HG03196 (cell line): Measurements from ENCODE around the gene LPCAT3.

Experiments
- ATAC-seq: cut with Tn5 transposase; IDR thresholded peaks from one replicate; pipeline ENCODE4 v1.9.1; 2021; ENCODE audit not compliant: unreplicated experiment

LPCAT3 gene

DNA sequence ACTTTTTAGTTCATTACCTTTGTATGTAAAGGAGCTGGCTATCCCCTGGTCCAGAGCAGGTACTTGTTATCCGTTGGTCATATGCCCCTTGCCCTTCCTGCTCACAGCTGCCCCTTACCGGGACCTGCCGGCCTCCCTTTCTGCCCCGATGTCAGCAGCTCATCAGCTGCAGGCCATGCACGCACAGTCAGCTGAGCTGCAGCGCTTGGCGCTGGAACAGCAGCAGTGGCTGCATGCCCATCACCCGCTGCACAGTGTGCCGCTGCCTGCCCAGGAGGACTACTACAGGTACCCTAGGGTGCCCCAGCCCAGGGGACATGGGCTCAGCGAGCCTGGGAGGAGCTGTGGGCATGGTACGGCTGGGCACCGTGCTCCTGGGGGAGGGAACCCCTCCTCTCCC lies 77.0 kb downstream of the LPCAT3 start:
- ATAC-seq = no peak

DNA sequence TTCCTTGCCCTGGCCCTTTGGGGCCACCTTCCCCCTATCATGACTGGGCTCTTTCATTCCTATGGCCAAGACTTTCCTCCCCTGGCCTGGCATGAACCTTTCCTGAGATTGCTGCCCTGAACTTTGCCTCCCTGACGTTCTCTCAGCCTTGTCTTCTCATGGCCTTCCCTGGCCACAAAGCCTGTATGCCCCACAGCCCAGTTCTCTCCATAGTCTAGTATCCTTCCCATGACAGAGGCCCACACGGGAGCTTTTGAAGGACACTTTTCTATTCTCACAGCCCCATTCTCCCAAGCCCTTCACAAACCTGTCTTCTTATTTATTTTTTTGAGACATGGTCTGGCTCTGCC lies 79.1 kb downstream of the LPCAT3 start:
- no peak for ATAC-seq

DNA sequence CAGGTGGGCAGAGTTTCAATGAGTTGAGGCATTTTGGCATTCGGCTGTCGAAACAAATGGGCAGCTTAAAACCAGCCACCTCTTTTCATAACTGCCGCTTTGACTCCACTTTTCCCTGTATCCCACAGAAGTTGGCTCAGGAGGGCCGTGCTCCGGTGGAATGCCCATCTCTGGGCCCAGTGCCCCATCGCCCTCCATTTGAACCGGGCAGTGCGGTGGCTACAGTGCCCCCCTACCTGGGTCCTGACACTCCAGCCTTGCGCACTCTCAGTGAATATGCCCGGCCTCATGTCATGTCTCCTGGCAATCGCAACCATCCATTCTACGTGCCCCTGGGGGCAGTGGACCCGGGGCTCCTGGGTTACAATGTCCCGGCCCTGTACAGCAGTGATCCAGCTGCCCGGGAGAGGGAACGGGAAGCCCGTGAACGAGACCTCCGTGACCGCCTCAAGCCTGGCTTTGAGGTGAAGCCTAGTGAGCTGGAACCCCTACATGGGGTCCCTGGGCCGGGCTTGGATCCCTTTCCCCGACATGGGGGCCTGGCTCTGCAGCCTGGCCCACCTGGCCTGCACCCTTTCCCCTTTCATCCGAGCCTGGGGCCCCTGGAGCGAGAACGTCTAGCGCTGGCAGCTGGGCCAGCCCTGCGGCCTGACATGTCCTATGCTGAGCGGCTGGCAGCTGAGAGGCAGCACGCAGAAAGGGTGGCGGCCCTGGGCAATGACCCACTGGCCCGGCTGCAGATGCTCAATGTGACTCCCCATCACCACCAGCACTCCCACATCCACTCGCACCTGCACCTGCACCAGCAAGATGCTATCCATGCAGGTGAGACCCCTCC lies 79.7 kb downstream of the LPCAT3 start:
- no peak for ATAC-seq

DNA sequence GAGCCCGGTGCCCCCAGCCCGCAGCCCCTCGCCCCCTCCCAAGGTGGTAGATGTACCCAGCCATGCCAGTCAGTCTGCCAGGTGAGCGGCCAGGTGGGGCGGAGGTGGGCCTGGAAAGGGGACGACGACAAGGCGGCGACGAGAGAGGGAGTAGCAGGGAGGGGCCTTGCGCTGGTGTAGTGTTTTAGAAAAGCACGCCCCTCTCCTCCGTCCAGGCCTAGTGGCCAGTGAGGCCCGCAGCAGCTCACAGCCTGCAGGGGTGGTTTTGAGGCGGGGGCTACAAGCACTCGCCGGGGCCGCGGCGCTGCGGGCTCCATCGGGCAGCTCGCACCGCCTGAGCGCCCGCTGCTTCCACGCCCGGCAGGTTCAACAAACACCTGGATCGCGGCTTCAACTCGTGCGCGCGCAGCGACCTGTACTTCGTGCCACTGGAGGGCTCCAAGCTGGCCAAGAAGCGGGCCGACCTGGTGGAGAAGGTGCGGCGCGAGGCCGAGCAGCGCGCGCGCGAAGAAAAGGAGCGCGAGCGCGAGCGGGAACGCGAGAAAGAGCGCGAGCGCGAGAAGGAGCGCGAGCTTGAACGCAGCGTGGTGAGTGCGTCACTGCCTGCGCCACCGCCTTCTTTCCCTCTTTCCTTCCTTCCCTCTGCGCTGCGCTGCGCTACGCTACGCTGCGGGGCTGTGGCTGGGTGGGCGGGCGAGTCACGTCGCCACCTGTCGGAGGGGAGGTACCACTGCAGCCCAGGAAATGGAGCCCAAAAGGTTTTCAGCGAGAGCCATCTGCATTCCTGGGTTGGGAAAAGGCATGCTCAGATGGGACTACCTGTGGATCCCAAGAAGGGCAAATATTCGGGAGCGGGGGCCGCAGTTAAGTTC lies 80.6 kb downstream of the LPCAT3 start:
- peak; percentile 69 for ATAC-seq

DNA sequence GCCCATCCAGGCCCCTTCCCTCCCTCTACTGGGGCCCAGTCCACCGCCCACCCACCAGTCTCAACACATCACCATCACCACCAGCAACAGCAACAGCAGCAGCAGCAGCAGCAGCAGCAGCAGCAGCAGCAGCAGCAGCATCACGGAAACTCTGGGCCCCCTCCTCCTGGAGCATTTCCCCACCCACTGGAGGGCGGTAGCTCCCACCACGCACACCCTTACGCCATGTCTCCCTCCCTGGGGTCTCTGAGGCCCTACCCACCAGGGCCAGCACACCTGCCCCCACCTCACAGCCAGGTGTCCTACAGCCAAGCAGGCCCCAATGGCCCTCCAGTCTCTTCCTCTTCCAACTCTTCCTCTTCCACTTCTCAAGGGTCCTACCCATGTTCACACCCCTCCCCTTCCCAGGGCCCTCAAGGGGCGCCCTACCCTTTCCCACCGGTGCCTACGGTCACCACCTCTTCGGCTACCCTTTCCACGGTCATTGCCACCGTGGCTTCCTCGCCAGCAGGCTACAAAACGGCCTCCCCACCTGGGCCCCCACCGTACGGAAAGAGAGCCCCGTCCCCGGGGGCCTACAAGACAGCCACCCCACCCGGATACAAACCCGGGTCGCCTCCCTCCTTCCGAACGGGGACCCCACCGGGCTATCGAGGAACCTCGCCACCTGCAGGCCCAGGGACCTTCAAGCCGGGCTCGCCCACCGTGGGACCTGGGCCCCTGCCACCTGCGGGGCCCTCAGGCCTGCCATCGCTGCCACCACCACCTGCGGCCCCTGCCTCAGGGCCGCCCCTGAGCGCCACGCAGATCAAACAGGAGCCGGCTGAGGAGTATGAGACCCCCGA lies 81.4 kb downstream of the LPCAT3 start:
- ATAC-seq = no peak

DNA sequence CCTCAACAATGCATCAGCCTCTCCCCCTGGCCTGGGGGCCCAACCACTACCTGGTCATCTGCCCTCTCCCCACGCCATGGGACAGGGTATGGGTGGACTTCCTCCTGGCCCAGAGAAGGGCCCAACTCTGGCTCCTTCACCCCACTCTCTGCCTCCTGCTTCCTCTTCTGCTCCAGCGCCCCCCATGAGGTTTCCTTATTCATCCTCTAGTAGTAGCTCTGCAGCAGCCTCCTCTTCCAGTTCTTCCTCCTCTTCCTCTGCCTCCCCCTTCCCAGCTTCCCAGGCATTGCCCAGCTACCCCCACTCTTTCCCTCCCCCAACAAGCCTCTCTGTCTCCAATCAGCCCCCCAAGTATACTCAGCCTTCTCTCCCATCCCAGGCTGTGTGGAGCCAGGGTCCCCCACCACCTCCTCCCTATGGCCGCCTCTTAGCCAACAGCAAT lies 82.1 kb downstream of the LPCAT3 start:
- no peak for ATAC-seq

DNA sequence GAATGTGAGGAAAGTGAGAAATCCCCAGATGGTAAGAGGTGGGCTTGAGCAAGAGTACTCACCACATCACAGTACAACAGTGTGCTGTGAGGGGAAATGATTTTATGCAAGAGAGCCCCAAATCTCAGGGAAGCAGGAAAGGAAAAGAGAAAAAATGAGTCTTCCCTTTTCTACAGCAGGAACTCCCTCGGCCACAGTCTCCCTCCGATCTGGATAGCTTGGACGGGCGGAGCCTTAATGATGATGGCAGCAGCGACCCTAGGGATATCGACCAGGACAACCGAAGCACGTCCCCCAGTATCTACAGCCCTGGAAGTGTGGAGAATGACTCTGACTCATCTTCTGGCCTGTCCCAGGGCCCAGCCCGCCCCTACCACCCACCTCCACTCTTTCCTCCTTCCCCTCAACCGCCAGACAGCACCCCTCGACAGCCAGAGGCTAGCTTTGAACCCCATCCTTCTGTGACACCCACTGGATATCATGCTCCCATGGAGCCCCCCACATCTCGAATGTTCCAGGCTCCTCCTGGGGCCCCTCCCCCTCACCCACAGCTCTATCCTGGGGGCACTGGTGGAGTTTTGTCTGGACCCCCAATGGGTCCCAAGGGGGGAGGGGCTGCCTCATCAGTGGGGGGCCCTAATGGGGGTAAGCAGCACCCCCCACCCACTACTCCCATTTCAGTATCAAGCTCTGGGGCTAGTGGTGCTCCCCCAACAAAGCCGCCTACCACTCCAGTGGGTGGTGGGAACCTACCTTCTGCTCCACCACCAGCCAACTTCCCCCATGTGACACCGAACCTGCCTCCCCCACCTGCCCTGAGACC lies 82.7 kb downstream of the LPCAT3 start:
- ATAC-seq = no peak

DNA sequence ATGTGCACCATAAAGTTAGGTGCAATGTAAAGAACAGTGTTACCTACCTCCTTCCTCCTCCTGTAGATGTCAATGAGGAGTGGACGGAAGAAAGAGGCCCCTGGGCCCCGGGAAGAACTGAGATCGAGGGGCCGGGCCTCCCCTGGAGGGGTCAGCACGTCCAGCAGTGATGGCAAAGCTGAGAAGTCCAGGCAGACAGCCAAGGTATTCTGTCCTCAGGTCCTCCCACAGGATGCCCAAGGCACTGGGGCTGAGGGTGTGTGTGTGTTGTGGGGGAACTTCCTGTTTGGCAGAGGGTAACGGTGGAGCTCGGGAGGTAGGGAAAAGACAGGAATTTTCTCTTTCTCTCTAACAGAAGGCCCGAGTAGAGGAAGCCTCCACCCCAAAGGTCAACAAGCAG lies 84.2 kb downstream of the LPCAT3 start:
- no peak for ATAC-seq

DNA sequence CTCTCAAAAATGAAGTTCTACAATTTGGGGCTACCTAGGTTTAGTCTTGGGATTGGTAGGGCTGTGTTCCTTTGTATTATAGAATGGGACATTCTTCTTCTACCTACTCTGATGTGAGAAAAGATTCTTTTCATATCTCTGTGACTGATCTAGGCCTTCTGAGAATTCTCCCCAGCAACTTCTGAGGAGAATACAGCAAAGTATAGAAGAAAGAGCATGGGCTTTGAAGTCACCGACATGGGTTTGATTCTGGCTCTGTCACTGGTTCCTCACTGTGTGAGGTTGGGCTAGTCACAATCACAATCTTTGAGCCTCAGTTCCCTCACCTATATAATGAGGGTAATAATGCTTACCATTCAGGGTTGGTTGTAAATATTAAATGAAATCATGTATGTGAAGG lies 85.5 kb downstream of the LPCAT3 start:
- ATAC-seq = no peak

DNA sequence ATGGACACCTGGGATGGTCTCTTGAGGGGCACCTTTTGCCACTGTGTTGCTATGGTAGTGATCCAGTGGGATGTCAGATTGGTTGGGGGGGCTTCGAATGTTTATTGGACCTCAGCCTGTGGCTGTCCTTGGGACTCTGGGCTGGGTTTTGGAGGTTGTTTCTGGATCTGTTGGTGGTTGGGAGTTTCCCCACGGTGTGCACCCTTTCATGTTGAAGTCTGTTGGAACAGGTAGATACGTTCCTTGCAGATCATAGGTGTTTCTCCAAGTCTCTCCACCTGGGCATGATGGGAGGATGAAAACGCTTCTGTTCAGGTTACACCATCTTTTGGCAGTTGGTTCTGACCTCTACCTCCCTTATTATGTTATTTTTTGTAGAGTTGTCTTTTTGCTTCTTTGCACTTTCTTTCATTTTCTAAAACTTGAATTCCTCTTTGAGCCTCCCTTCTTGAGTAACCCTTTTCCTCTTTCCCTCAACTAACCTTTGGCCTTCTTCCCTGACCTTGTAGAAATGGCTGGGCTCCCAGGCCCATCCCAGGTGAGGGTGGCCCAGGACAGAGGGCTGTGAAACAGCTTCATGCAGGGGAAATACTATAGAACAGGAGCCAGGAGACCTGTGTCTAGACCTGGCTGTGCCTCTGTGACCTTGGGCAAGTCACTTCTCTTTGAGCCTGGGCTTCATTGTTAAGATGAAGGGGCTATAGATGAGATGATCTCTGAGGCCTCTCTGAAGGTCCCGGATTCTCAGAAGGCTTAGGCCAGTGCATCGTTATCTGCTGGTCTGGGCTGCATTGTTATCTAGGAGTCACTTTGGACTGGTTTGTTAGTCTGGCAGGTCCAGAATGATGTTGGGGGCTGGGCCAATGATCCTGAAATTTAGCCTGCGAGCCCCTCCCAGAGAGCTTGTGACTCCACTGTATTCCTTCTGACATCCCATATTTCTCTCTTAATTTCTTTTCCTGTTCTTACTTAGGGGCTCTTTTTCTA lies 88.5 kb downstream of the LPCAT3 start:
- no peak for ATAC-seq

DNA sequence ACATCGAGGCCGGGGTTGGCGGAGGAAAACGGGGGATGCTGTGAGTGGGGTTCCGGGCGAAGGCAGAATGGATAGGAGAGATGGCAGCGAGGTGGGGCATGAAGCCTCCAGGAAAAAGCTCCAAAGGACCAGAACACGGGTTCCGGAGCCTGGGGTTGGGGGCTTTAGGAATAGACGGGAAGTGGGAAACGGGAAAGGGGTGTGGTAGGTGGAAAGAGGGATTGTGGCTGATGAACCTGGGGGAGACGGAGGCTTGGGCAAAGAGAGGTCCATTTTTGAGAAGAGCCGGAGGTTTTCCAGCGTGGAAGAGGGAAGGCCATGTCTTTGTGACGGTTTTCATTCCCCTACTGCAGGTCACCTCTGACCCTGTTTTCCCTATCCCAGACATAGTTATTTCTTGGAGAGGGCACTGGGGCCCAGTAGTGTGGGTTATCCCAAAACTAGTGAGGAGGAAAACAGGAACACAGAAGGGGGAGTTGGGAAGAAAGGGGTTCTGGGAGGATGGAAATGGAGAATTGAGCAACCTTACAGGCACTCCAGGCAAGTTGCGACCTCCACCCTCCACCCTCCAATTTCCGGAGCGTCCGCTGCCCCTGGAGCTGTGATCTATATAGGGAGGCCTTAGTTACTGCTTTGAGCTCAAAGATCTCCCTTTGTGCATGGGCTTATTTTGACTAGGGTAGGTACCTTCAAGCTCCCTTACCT lies 89.4 kb downstream of the LPCAT3 start:
- no peak for ATAC-seq

DNA sequence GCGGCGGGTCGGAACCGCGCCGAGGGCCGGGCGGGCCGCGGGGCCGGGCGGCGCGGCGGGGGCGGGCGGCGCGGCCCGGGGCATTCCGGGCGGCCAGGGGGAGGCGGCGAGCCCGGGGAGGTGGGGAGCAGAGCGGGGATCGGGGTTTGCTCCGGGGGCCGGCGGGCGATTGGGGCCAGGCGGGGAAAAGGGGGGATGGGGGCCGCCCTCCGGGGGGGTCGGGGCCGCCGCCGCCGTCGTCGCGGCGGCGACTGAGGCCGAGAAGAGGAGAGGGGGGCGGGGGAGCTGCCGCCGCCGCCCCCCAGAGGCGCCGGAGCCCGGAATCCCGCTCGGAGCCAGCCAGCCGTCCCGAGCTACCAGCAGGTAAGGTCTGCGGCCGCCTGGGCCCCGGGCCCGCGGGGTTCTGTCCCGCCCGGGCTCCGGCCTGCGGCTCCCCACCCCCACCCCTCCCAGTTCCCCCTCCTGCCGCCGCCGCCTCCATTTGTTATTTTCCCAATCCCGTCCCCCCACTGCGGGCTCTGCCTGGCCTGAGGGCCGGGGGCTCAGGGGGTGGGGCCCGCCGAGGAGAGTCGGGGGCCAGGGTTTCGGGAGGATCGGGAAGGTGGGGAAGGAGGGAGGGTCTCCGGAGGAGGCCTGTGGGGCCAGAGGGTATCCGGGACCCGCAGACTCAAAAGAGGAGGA lies 90.1 kb downstream of the LPCAT3 start:
- no peak for ATAC-seq

DNA sequence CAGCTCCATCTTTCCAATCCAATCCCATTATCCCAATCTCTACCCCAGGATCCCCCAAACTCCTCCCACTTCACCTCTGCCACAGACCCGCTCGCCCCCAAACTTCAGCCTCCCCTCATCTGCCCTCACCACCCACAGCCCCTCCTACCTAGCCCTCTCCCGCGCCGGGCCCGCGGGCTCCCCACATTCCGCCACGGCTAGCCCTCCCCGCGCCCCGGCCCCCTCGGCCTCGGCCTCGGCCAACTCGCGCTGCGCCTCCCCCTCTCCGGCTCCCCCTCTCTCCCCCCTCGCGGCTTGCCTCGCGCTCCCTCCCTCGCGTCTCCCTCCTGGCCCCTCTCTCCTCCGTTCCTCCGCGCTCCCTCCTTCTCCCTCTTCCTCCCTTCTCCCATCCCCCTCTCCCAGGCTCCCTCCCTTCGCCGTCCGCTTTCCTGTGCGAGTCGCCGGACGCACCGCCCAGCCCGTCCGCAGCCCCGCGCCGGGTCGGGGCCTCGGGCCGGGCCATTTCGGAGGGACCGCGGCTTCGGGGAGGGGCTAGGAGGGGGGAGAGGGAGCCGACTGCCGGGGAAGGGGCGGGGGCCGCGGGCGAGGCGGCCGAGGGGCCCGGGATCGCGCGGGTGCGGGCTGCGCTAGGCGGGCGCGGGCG lies 90.8 kb downstream of the LPCAT3 start, which contains the start of gene ATN1:
Gene ATN1 (plus strand): TSS at position 581 of the 643 bp plus-strand sequence. CDS start 6,043 bp downstream, outside the sequence.
- no peak for ATAC-seq
